ENCODE data around the gene YWHAH.

YWHAH gene

GRCh38 chr22:31998784-31999385 lies 54.5 kb downstream of the YWHAH start:
- Histone ChIP-seq H3K9me3 (ENCODE audit: control insufficient read depth in 2 of 2, low read length in 2 of 2) (no peaks in the 10 kb centered on the region), H3K36me3 (ENCODE audit: control insufficient read depth in 2 of 2, insufficient read depth in 2 of 2, low read length in 2 of 2) (no peaks in the 10 kb centered on the region), H3K4me1 (ENCODE audit: control insufficient read depth in 2 of 2, insufficient read depth in 2 of 2, low read length in 2 of 2) (no peaks in the 10 kb centered on the region), H3K4me3 (ENCODE audit: low read length in 2 of 2) (no peak overlapping the region), H3K9ac (ENCODE audit: low read depth in 1 of 2, low read length in 2 of 2) (no peak overlapping the region), H3K27ac (ENCODE audit: low read depth in 2 of 2, low read length in 2 of 2) (no peak overlapping the region), H3K27me3 (ENCODE audit: control insufficient read depth in 2 of 2, insufficient read depth in 2 of 2, low read length in 2 of 2) (no peaks in the 10 kb centered on the region)

- Histone ChIP-seq H3K4me1 (ENCODE audit: control insufficient read depth in 2 of 2, insufficient read depth in 2 of 2, low read length in 2 of 2) (no peaks in the 10 kb centered on the region), H3K36me3 (ENCODE audit: control insufficient read depth in 2 of 2, insufficient read depth in 2 of 2, low read length in 2 of 2) (no peaks in the 10 kb centered on the region), H3K27me3 (ENCODE audit: control insufficient read depth in 2 of 2, insufficient read depth in 2 of 2, low read length in 2 of 2) (no peaks in the 10 kb centered on the region), H3K27ac (ENCODE audit: low read depth in 2 of 2, low read length in 2 of 2) (no peak overlapping the region), H3K4me3 (ENCODE audit: low read length in 2 of 2) (no peak overlapping the region), H3K9me3 (ENCODE audit: control insufficient read depth in 2 of 2, low read length in 2 of 2) (no peaks in the 10 kb centered on the region), H3K9ac (ENCODE audit: low read depth in 1 of 2, low read length in 2 of 2) (no peak overlapping the region)
Measured at GRCh38 chr22:32000181-32000580, 55.8 kb downstream of the YWHAH start.

GRCh38 chr22:32005453-32005852 lies 61.1 kb downstream of the YWHAH start:
- Histone ChIP-seq H3K4me3 (ENCODE audit: low read length in 2 of 2) (no peak overlapping the region), H3K27ac (ENCODE audit: low read depth in 2 of 2, low read length in 2 of 2) (no peak overlapping the region), H3K27me3 (ENCODE audit: control insufficient read depth in 2 of 2, insufficient read depth in 2 of 2, low read length in 2 of 2) (no peaks in the 10 kb centered on the region), H3K9me3 (ENCODE audit: control insufficient read depth in 2 of 2, low read length in 2 of 2) (peaks cover 0 to 2% of the 10 kb centered on the region in 2 donors), H3K9ac (ENCODE audit: low read depth in 1 of 2, low read length in 2 of 2) (no peak overlapping the region), H3K36me3 (ENCODE audit: control insufficient read depth in 2 of 2, insufficient read depth in 2 of 2, low read length in 2 of 2) (no peaks in the 10 kb centered on the region), H3K4me1 (ENCODE audit: control insufficient read depth in 2 of 2, insufficient read depth in 2 of 2, low read length in 2 of 2) (no peaks in the 10 kb centered on the region)
